Endothelial cell of umbilical vein (primary cell): Measurements from ENCODE around the gene CEP72. TPM values are rescaled to one million over a fixed set of nuclear protein-coding genes. Genes with fewer than 3 reads are reported as not detected.

Experiments used
- BruUV-seq: library from RNA; stranded (reverse); fragments of 400-500 nt; replicated peaks from 2 replicates; lab custom pipeline; 2021; lab: Mats Ljungman, UMichigan
- CTCF ChIA-PET: fragments of 300-600, 350-600 bp; sonication (Branson Sonifier 250); formaldehyde crosslinking; loops from one replicate; lab custom pipeline; 2021; ENCODE audit warnings: antibody characterized with exemption, inconsistent platforms; lab: Charles Lee
- POLR2A ChIA-PET: fragments of 300-600, 350-600 bp; sonication (Branson Sonifier 250); formaldehyde crosslinking; loops from one replicate; lab custom pipeline; 2021; ENCODE audit warnings: antibody characterized with exemption, inconsistent platforms; lab: Charles Lee
- DNase-seq: peaks from one replicate; pipeline ENCODE4 v3.0.0-alpha.2; 2011; ENCODE audit warnings: low read depth, low spot score
- FAIRE-seq: peaks from 2 replicates; lab custom pipeline; 2011; peaks lifted over from hg19 to GRCh38; lab: Jason Lieb, UNC
- H2AFZ ChIP-seq: 2 replicates; pipeline ENCODE4 v1.6.0; 2012; ENCODE audit warnings: low read depth, low read length, control low read depth, inconsistent platforms
- H3K27ac ChIP-seq: 2 replicates; pipeline ENCODE4 v1.5.1; 2011; ENCODE audit warnings: low read depth, mild to moderate bottlenecking, control low read depth, low read length, moderate library complexity; ENCODE audit not compliant: insufficient read depth
- H3K27me3 ChIP-seq, 2 experiments: 2 replicates each; pipeline versions ENCODE4 v1.6.0 to v1.6.1; 2011; ENCODE audit warnings: low read length in 2 of 2, mixed read lengths in 1 of 2; ENCODE audit not compliant: control insufficient read depth in 2 of 2, insufficient read depth in 2 of 2
- H3K36me3 ChIP-seq, 2 experiments: 2 replicates in 1 of 2; 3 replicates in 1 of 2; pipeline ENCODE4 v1.5.1; 2011; ENCODE audit warnings: low read length in 2 of 2, mild to moderate bottlenecking in 1 of 2, moderate library complexity in 1 of 2; ENCODE audit not compliant: control insufficient read depth in 2 of 2, insufficient read depth in 2 of 2; ENCODE audit errors: extremely low read depth in 1 of 2
- H3K4me1 ChIP-seq: 3 replicates; pipeline ENCODE4 v1.5.1; 2011; ENCODE audit warnings: mild to moderate bottlenecking, low read length; ENCODE audit not compliant: control insufficient read depth, insufficient read depth; ENCODE audit errors: extremely low read depth
- H3K4me2 ChIP-seq: 2 replicates; pipeline ENCODE4 v1.6.1; 2011; ENCODE audit warnings: low read length, control low read depth, mixed read lengths; ENCODE audit not compliant: insufficient read depth
- H3K4me3 ChIP-seq, 3 experiments: fragments of 200-600 bp in 1 of 3; sonication (generic), shearing (Covaris generic) in 1 of 3; replicated peaks in 1 of 3; 2 replicates each; pipeline ENCODE4 v1.5.1; 2011 to 2016; ENCODE audit warnings: control low read depth in 3 of 3, low read length in 3 of 3, mild to moderate bottlenecking in 2 of 3, inconsistent platforms in 1 of 3, low read depth in 1 of 3, moderate library complexity in 1 of 3; ENCODE audit not compliant: insufficient read depth in 1 of 3
- H3K79me2 ChIP-seq: 2 replicates; pipeline ENCODE4 v1.6.0; 2012; ENCODE audit warnings: low read length, inconsistent platforms; ENCODE audit not compliant: control insufficient read depth, insufficient read depth
- H3K9ac ChIP-seq: replicated peaks from 2 replicates; pipeline ENCODE3; 2011; ENCODE audit warnings: low read length, control low read depth; ENCODE audit not compliant: insufficient read depth; ENCODE audit errors: extremely low read depth
- H3K9me1 ChIP-seq: replicated peaks from 3 replicates; pipeline ENCODE4 v1.6.0; 2011; ENCODE audit warnings: mild to moderate bottlenecking, low read length; ENCODE audit not compliant: control insufficient read depth, insufficient read depth; ENCODE audit errors: extremely low read depth
- H3K9me3 ChIP-seq: replicated peaks from 2 replicates; pipeline ENCODE4 v1.5.1; 2012; ENCODE audit warnings: low read length, inconsistent platforms; ENCODE audit not compliant: control insufficient read depth, insufficient read depth
- H4K20me1 ChIP-seq: replicated peaks from 2 replicates; pipeline ENCODE3; 2011; ENCODE audit warnings: mild to moderate bottlenecking, low read length; ENCODE audit not compliant: control insufficient read depth, insufficient read depth; ENCODE audit errors: extremely low read depth
- CTCF ChIP-seq, 2 donors: IDR thresholded peaks; 1 replicate in 1 of 2; 2 replicates in 1 of 2; pipeline ENCODE4 v1.5.1; 2011; ENCODE audit warnings: low read length in 2 of 2, mild to moderate bottlenecking in 2 of 2, moderate library complexity in 2 of 2, control low read depth in 1 of 2, inconsistent platforms in 1 of 2, low read depth in 1 of 2; ENCODE audit not compliant: insufficient read depth in 1 of 2; ENCODE audit errors: extremely low read depth in 1 of 2
- EZH2 ChIP-seq: IDR thresholded peaks from 2 replicates; pipeline ENCODE4 v1.6.1; 2012; ENCODE audit warnings: borderline replicate concordance, low read depth, mild to moderate bottlenecking, moderate library complexity, low read length, inconsistent platforms; ENCODE audit not compliant: severe bottlenecking
- GATA2 ChIP-seq: IDR thresholded peaks from 2 replicates; pipeline ENCODE4 v1.7.0; 2011; ENCODE audit warnings: low read depth, mild to moderate bottlenecking, moderate library complexity, mixed read lengths, low read length; ENCODE audit not compliant: insufficient read length, insufficient read depth
- JUN ChIP-seq: IDR thresholded peaks from 2 replicates; pipeline ENCODE4 v1.6.1; 2011; ENCODE audit warnings: borderline replicate concordance, low read depth; ENCODE audit not compliant: insufficient read length, insufficient read depth
- MYC ChIP-seq: IDR thresholded peaks from one replicate; pipeline ENCODE4 v1.6.1; 2011; ENCODE audit warnings: mild to moderate bottlenecking, low read depth, low read length
- POLR2A ChIP-seq: IDR thresholded peaks from 2 replicates; pipeline ENCODE4 v1.6.1; 2012; ENCODE audit warnings: low read depth, mild to moderate bottlenecking, control low read depth, low read length
- dilution Hi-C: fragments of 300-500 bp; cut with MboI; formaldehyde crosslinking; loops from one replicate; pipeline ENCODE4 v1.15.0; 2019; ENCODE audit warnings: low sequenced_read_pairs; ENCODE audit not compliant: extremely low pct_ligation_motif_present
- intact Hi-C: fragments of 100-400 bp; cut with micrococcal nuclease; formaldehyde crosslinking; loops from one replicate; pipeline ENCODE4 v1.10.0; 2022
- polyA plus RNA-seq, 4 experiments: library from polyadenylated mRNA; depleted of rRNA in 3 of 4; stranded (reverse) in 3 of 4; unstranded in 1 of 4; fragments of >200 nt; gene quantifications; 2 replicates each; pipeline versions ENCODE4 v1.2.1 to v1.2.3, GENCODE V29; 2011 to 2012; ENCODE audit warnings: missing spikeins in 1 of 4
- total RNA-seq: library from RNA; stranded (reverse); gene quantifications from 2 replicates; pipeline ENCODE4 v1.2.3, GENCODE V29; 2021

CEP72 gene
- total and polyA plus RNA-seq, 2 donors (not counting 3 experiments of a cell fraction or from before 2014, with no cell fraction given): 2.9 to 9.5 TPM

- Histone ChIP-seq H3K27me3 (no peaks in the 10 kb centered on the region), H3K4me2 (no peak overlapping the region), H3K27ac (no peak overlapping the region), H3K4me1 (no peaks in the 10 kb centered on the region), H3K79me2 (no peaks in the 10 kb centered on the region), H4K20me1 (no peaks in the 10 kb centered on the region), H3K4me3 (no peak overlapping the region), H3K36me3 (no peaks in the 10 kb centered on the region), H2AFZ (no peak overlapping the region), H3K9ac (no peak overlapping the region), H3K9me1 (no peaks in the 10 kb centered on the region), H3K9me3 (no peaks in the 10 kb centered on the region)
- no peak for DNase-seq
- FAIRE-seq: no peak
- dilution Hi-C loops (no loop called here), intact Hi-C loops (loop anchor here (2.0 to 10.0 kb wide), 2 partner anchors 232 to 356 kb away; no protein-coding TSS in a partner anchor)
- ChIA-PET CTCF (interaction anchor here (0.6 to 6.0 kb wide), 8 partner anchors 10 to 974 kb away, joined by 3 to 101 read pairs (median 3); partner anchors contain the start of genes BRD9 and TRIP13), POLR2A (no interaction called here)
- TF ChIP-seq JUN: no peak
- TF ChIP-seq GATA2: no peak
- TF ChIP-seq POLR2A: no peak
- no peak for TF ChIP-seq EZH2
- no peak for TF ChIP-seq MYC
- TF ChIP-seq CTCF (IDR thresholded peaks at IDR 0.05; ENCODE audit: extremely low read depth in 1 of 2, insufficient read depth in 1 of 2, low read depth in 1 of 2, low read length in 2 of 2): no peak
- no TSS peak for BruUV-seq
These were observed 58.5 kb downstream of the CEP72 start for GRCh38 chr5:670396-671270.
